ENCODE results near the gene IL36A. TPM values are rescaled to one million over a fixed set of nuclear protein-coding genes. Genes with fewer than 3 reads are reported as not detected.

IL36A gene
- total and polyA plus RNA-seq, 3 donors from 2014 or later = not detected

DNA sequence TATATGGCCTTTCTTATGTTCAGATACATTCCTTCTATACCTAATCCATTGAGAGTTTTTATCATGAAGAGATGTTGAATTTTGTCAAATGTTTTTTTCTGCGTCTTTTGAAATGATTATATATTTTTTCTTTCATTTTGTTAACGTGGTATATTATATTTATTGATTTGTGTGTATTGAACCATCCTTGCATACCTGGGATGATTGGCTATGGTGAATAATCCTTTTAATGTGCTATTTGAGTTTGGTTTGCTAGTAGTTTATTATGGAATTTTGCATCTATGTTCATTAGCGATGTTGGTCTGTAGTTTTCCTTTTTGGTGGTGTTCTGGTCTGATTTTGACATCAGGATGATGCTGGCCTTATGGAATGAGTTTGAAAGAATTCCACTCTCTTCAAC lies 15.6 kb upstream of the IL36A start:
- Histone ChIP-seq H3K9me3 (no peaks in the 10 kb centered on the region), H3K4me3 (no peak overlapping the region), H3K36me3 (ENCODE audit: low read depth, missing control alignments) (no peaks in the 10 kb centered on the region), H3K4me1 (no peaks in the 10 kb centered on the region), H3K27ac (no peak overlapping the region), H3K27me3 (no peaks in the 10 kb centered on the region)
- 72 to 75% methylated on average over 3 of the region's 3 CpGs for WGBS, 2 donors
- no peak for DNase-seq
- no peak for TF ChIP-seq POLR2A (IDR thresholded peaks at IDR 0.05)
- TF ChIP-seq, protein P1, sequence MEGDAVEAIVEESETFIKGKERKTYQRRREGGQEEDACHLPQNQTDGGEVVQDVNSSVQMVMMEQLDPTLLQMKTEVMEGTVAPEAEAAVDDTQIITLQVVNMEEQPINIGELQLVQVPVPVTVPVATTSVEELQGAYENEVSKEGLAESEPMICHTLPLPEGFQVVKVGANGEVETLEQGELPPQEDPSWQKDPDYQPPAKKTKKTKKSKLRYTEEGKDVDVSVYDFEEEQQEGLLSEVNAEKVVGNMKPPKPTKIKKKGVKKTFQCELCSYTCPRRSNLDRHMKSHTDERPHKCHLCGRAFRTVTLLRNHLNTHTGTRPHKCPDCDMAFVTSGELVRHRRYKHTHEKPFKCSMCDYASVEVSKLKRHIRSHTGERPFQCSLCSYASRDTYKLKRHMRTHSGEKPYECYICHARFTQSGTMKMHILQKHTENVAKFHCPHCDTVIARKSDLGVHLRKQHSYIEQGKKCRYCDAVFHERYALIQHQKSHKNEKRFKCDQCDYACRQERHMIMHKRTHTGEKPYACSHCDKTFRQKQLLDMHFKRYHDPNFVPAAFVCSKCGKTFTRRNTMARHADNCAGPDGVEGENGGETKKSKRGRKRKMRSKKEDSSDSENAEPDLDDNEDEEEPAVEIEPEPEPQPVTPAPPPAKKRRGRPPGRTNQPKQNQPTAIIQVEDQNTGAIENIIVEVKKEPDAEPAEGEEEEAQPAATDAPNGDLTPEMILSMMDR (IDR thresholded peaks at IDR 0.05) = no peak
- intact Hi-C loops (cut with DNase I; ENCODE audit: low total_unique reads) = no loop called here

DNA sequence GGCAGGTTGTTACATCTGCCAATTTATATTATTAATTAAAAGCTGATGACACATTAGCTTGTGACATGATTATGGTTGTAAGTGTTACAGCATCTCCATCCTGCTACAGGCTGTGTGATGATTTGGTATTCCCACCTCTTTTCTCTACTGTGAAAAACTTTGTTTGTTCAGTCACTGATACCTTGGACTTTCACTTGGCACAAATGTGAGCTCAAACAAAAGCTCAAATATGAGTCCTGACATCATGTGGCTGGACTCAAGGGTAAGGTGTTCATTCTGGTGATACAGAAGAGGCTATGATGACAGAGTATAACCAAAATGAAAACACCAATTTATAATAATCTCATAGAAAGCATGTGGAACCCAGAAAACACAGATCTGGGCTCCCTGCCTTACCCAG lies 11.4 kb upstream of the IL36A start:
- no peaks in the 10 kb centered on the region for H3K27me3 ChIP-seq
- no peaks in the 10 kb centered on the region for H3K4me1 ChIP-seq
- no peak for DNase-seq
- TF ChIP-seq, protein P1 (IDR thresholded peaks at IDR 0.05) = no peak
- TF ChIP-seq POLR2A (IDR thresholded peaks at IDR 0.05) = no peak
- intact Hi-C loops (cut with DNase I; ENCODE audit: low total_unique reads) = no loop called here
- H3K4me3 ChIP-seq = no peak overlapping the region
- H3K9me3 ChIP-seq = no peaks in the 10 kb centered on the region
- no peaks in the 10 kb centered on the region for H3K36me3 ChIP-seq (ENCODE audit: low read depth, missing control alignments)
- no peak overlapping the region for H3K27ac ChIP-seq

DNA sequence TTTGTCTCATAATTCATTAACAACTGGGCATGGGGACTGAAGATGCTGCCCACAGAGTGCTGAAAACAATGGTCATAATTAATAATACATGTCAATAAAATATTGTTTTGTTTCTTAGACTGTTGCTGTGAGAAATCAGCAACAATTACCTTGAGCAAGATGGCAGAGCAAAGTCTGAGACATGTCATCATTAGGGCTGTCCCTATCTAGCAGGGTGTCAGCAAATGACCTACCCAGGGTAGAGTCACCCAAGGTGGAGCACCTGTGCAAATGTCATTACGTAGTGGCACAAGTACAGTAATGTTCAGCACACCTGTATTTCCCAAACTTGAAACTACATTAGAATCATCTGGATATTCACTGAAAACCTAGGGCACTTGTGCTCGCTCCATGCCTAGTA lies 10.6 kb upstream of the IL36A start:
- H3K9me3 ChIP-seq = no peaks in the 10 kb centered on the region
- WGBS, 2 donors = 90 to 98% methylated on average over 2 of the region's 2 CpGs
- H3K36me3 ChIP-seq (ENCODE audit: low read depth, missing control alignments) = no peaks in the 10 kb centered on the region
- no peaks in the 10 kb centered on the region for H3K27me3 ChIP-seq
- no peak for TF ChIP-seq POLR2A (IDR thresholded peaks at IDR 0.05)
- TF ChIP-seq, protein P1 (IDR thresholded peaks at IDR 0.05) = no peak
- intact Hi-C loops (cut with DNase I; ENCODE audit: low total_unique reads) = no loop called here
- DNase-seq = no peak
- no peak overlapping the region for H3K27ac ChIP-seq
- no peaks in the 10 kb centered on the region for H3K4me1 ChIP-seq
- no peak overlapping the region for H3K4me3 ChIP-seq

DNA sequence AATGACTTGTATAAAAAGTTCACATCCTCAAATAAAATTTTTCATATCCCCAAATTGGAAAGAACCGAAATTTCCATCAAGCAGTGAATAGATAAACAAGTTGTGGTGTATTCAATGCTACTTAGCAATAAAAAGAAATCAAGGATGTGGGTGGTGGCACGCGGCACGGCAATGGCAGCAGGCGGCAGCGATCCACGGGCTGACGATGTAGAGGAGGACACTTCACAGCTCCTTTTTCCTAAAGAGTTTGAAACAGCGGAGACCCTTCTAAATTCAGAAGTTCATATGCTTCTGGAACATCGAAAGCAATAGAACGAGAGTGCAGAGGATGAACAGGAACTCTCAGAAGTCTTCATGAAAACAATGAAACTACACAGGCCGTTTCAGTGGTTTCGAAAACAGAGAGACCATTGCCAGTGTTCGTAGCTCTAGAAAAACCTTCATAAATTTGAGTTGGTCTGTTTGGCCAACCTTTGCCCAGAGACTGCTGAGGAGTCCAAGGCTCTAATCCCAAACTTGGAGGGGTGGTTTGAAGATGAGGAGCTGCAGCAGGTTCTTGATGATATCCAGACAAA lies 9.8 kb upstream of the IL36A start:
- H3K4me1 ChIP-seq = no peaks in the 10 kb centered on the region
- no peaks in the 10 kb centered on the region for H3K27me3 ChIP-seq
- intact Hi-C loops (cut with DNase I; ENCODE audit: low total_unique reads) = no loop called here
- 79 to 81% methylated on average over 14 of the region's 14 CpGs for WGBS, 2 donors
- H3K27ac ChIP-seq = no peak overlapping the region
- H3K4me3 ChIP-seq = no peak overlapping the region
- TF ChIP-seq, protein P1 (IDR thresholded peaks at IDR 0.05) = no peak
- TF ChIP-seq POLR2A (IDR thresholded peaks at IDR 0.05) = no peak
- H3K9me3 ChIP-seq = no peaks in the 10 kb centered on the region
- DNase-seq = no peak
- no peaks in the 10 kb centered on the region for H3K36me3 ChIP-seq (ENCODE audit: low read depth, missing control alignments)

DNA sequence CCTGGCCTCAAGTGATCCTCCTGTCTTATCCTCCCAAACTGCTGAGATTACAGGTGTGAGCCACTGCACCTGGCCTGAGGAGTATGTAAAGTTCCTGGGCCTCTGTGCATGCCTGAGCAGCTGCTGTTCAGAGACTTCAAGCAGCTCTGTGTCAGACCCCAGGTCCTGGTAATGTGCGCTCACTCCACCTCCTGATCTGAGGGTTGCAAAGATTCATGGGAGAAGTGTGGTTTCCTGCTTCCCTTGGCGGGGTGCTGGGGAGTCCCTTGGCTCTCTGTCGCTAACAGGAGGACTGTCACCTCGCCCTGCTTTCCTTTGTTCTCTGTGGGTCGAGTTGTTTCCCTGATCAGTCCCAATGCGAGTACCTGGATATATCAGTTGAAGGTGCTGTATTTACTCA lies 8.6 kb upstream of the IL36A start:
- H3K4me1 ChIP-seq = no peaks in the 10 kb centered on the region
- no peaks in the 10 kb centered on the region for H3K9me3 ChIP-seq
- H3K36me3 ChIP-seq (ENCODE audit: low read depth, missing control alignments) = no peaks in the 10 kb centered on the region
- intact Hi-C loops (cut with DNase I; ENCODE audit: low total_unique reads) = no loop called here
- WGBS, 2 donors = 82 to 86% methylated on average over 6 of the region's 6 CpGs
- no peak for DNase-seq
- no peak overlapping the region for H3K4me3 ChIP-seq
- no peak for TF ChIP-seq POLR2A (IDR thresholded peaks at IDR 0.05)
- TF ChIP-seq, protein P1 (IDR thresholded peaks at IDR 0.05) = no peak
- H3K27ac ChIP-seq = no peak overlapping the region
- H3K27me3 ChIP-seq = no peaks in the 10 kb centered on the region
